Progenitor cell of endocrine pancreas (in vitro differentiated cells): ENCODE measurements around the gene HIVEP3. TPM values are rescaled to one million over a fixed set of nuclear protein-coding genes. Genes with fewer than 3 reads are reported as not detected.

Source experiments
- DNase-seq: peaks from one replicate; pipeline ENCODE4 v3.0.0; 2021; ENCODE audit warnings: low spot score; ENCODE audit not compliant: unreplicated experiment
- H3K27ac Mint-ChIP-seq: 2 replicates; pipeline ENCODE4 v1.8.0; 2021; ENCODE audit warnings: mild to moderate bottlenecking, moderate library complexity, mixed read lengths
- H3K27me3 Mint-ChIP-seq: 2 replicates; pipeline ENCODE4 v1.8.0; 2021; ENCODE audit warnings: mixed read lengths
- H3K36me3 Mint-ChIP-seq: 2 replicates; pipeline ENCODE4 v1.8.0; 2022; ENCODE audit warnings: mixed read lengths; ENCODE audit not compliant: insufficient read depth
- H3K4me1 Mint-ChIP-seq: 2 replicates; pipeline ENCODE4 v1.8.0; 2021; ENCODE audit warnings: low read depth, mixed read lengths
- H3K4me3 Mint-ChIP-seq: 2 replicates; pipeline ENCODE4 v1.8.0; 2021; ENCODE audit warnings: low read depth, mild to moderate bottlenecking, moderate library complexity, mixed read lengths
- H3K9me3 Mint-ChIP-seq: 2 replicates; pipeline ENCODE4 v1.8.0; 2021; ENCODE audit warnings: low read depth, mixed read lengths
- CTCF ChIP-seq: fragments of 200-600 bp; sonication (generic); IDR thresholded peaks from one replicate; pipeline ENCODE4 v1.5.0; 2021; ENCODE audit warnings: antibody characterized with exemption, mild to moderate bottlenecking; ENCODE audit not compliant: unreplicated experiment
- total RNA-seq: library from RNA; stranded (reverse); gene quantifications from 2 replicates; pipeline ENCODE4 v1.2.1, GENCODE V29; 2021

HIVEP3 gene
- total RNA-seq, 1 donor from 2014 or later = 1.1 TPM

- H3K4me3 Mint-ChIP-seq = no peak within 1 kb of the TSS
- no peaks in the 10 kb centered on the region for H3K9me3 Mint-ChIP-seq
- no peak within 1 kb of the TSS for H3K27ac Mint-ChIP-seq
- no peak for DNase-seq
- peaks cover 14% of the 10 kb centered on the region for H3K4me1 Mint-ChIP-seq
- H3K27me3 Mint-ChIP-seq = peaks cover 22% of the 10 kb centered on the region
- no peaks in the 10 kb centered on the region for H3K36me3 Mint-ChIP-seq
- TF ChIP-seq CTCF = peak; percentile 44
Observed at GRCh38 chr1:41484402-41485241, 434.1 kb downstream of the HIVEP3 start, which contains the start of gene EDN2. Gene EDN2, minus strand, starts transcription at chr1:41484683. Its CDS starts 82 bp downstream, at chr1:41484601.

GRCh38 chr1:41483960-41484401 lies 434.7 kb downstream of the HIVEP3 start:
- Mint-ChIP-seq H3K4me3 (no peak overlapping the region), H3K9me3 (no peaks in the 10 kb centered on the region), H3K36me3 (no peaks in the 10 kb centered on the region), H3K4me1 (peaks cover 14% of the 10 kb centered on the region), H3K27ac (no peak overlapping the region), H3K27me3 (peaks cover 19% of the 10 kb centered on the region)
- no peak for DNase-seq
- no peak for TF ChIP-seq CTCF

- Mint-ChIP-seq H3K4me3 (no peak overlapping the region), H3K9me3 (no peaks in the 10 kb centered on the region), H3K4me1 (peaks cover 12% of the 10 kb centered on the region), H3K27ac (no peak overlapping the region), H3K36me3 (no peaks in the 10 kb centered on the region), H3K27me3 (peaks cover 19% of the 10 kb centered on the region)
- TF ChIP-seq CTCF = no peak
- DNase-seq = no peak
Observed at GRCh38 chr1:41483001-41483850, 435.5 kb downstream of the HIVEP3 start.

- no peak for TF ChIP-seq CTCF
- Mint-ChIP-seq H3K27me3 (peaks cover 17% of the 10 kb centered on the region), H3K4me1 (peaks cover 11% of the 10 kb centered on the region), H3K4me3 (no peak overlapping the region), H3K27ac (no peak overlapping the region), H3K9me3 (no peaks in the 10 kb centered on the region), H3K36me3 (no peaks in the 10 kb centered on the region)
- DNase-seq = no peak
Observed at GRCh38 chr1:41482001-41482765, 436.5 kb downstream of the HIVEP3 start.
